Measurements from ENCODE around the gene MYH9. TPM values are rescaled to one million over a fixed set of nuclear protein-coding genes. Genes with fewer than 3 reads are reported as not detected.

The MYH9 gene
- total RNA-seq, 4 donors from 2014 or later = 215 to 1,171 (median 400) TPM

- DNase-seq = no peak
- Histone ChIP-seq H3K27ac (no peak overlapping the region), H3K4me1 (no peaks in the 10 kb centered on the region), H3K27me3 (no peaks in the 10 kb centered on the region), H3K9me3 (no peaks in the 10 kb centered on the region), H3K4me3 (no peak overlapping the region), H3K36me3 (no peaks in the 10 kb centered on the region)
- intact Hi-C loops (cut with DNase I; ENCODE audit: low total_unique reads) = no loop called here
- TF ChIP-seq POLR2A (IDR thresholded peaks at IDR 0.05) (no peak), CTCF (IDR thresholded peaks at IDR 0.05) (no peak)
Measured at GRCh38 chr22:36417281-36417686, 29.5 kb upstream of the MYH9 start.

- Histone ChIP-seq H3K27ac (no peak overlapping the region), H3K9me3 (no peaks in the 10 kb centered on the region), H3K27me3 (no peaks in the 10 kb centered on the region), H3K36me3 (no peaks in the 10 kb centered on the region), H3K4me3 (no peak overlapping the region), H3K4me1 (no peaks in the 10 kb centered on the region)
- no peak for TF ChIP-seq CTCF (IDR thresholded peaks at IDR 0.05)
- DNase-seq = no peak
- intact Hi-C loops (cut with DNase I; ENCODE audit: low total_unique reads) = no loop called here
Measured at GRCh38 chr22:36415415-36416168, 27.8 kb upstream of the MYH9 start.

GRCh38 chr22:36413022-36413775, 25.4 kb upstream of the MYH9 start:
- no peak for TF ChIP-seq POLR2A (IDR thresholded peaks at IDR 0.05)
- no peak for TF ChIP-seq CTCF (IDR thresholded peaks at IDR 0.05)
- no peaks in the 10 kb centered on the region for H3K4me1 ChIP-seq
- H3K27me3 ChIP-seq = no peaks in the 10 kb centered on the region
- no peak for DNase-seq
- intact Hi-C loops (cut with DNase I; ENCODE audit: low total_unique reads) = no loop called here
- H3K36me3 ChIP-seq = no peaks in the 10 kb centered on the region
- H3K27ac ChIP-seq = no peak overlapping the region
- no peak overlapping the region for H3K4me3 ChIP-seq
- no peaks in the 10 kb centered on the region for H3K9me3 ChIP-seq

GRCh38 chr22:36411589-36412258, 24.0 kb upstream of the MYH9 start:
- TF ChIP-seq POLR2A (IDR thresholded peaks at IDR 0.05) (no peak), CTCF (IDR thresholded peaks at IDR 0.05) (no peak)
- intact Hi-C loops (cut with DNase I; ENCODE audit: low total_unique reads) = no loop called here
- no peaks in the 10 kb centered on the region for H3K9me3 ChIP-seq
- no peak overlapping the region for H3K4me3 ChIP-seq
- no peak for DNase-seq
- H3K27ac ChIP-seq = no peak overlapping the region
- H3K36me3 ChIP-seq = no peaks in the 10 kb centered on the region
- H3K27me3 ChIP-seq = no peaks in the 10 kb centered on the region
- H3K4me1 ChIP-seq = no peaks in the 10 kb centered on the region
